ENCODE data around the gene WWC1. TPM values are rescaled to one million over a fixed set of nuclear protein-coding genes. Genes with fewer than 3 reads are reported as not detected.

WWC1 gene
- total and polyA plus RNA-seq, 12 donors: 0.79 to 7.8 (median 1.2) TPM

DNA sequence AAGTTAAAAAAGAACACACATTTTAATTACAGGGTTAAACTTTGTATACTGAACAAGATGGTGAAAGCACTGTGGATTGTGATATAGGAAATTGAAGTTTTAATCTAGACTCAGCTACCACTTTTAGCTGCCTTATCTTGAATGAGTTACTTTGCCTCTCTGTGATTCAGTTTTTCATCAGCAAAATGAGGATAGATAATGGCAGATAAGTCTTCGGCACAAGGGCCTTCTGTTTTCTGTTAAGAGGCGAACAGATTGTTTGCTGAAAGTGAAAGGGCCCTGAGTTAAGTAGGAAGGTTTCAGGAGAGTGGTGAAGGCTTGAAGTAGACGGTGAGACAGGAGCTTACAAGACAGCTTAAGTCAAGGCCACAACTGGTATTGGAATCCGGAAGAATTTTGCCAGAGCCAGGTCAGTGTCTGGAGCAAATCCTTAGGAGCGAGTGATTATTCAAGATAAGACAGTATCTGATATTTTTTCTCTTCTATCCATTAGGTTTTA lies 202.7 kb downstream of the WWC1 start:
- no peak for ATAC-seq
- no peaks in the 10 kb centered on the region for H3K9me3 ChIP-seq
- WGBS, 2 donors: 55 to 59% methylated on average over 5 of the region's 5 CpGs
- no peaks in the 10 kb centered on the region for H3K27me3 ChIP-seq
- no peak overlapping the region for H3K27ac ChIP-seq
- no peaks in the 10 kb centered on the region for H3K4me1 ChIP-seq
- intact Hi-C loops (cut with DNase I): no loop called here
- DNase-seq: no peak
- peaks cover 0 to 100% (median 84%) of the 10 kb centered on the region in 9 donors for H3K36me3 ChIP-seq
- TF ChIP-seq, protein P1, sequence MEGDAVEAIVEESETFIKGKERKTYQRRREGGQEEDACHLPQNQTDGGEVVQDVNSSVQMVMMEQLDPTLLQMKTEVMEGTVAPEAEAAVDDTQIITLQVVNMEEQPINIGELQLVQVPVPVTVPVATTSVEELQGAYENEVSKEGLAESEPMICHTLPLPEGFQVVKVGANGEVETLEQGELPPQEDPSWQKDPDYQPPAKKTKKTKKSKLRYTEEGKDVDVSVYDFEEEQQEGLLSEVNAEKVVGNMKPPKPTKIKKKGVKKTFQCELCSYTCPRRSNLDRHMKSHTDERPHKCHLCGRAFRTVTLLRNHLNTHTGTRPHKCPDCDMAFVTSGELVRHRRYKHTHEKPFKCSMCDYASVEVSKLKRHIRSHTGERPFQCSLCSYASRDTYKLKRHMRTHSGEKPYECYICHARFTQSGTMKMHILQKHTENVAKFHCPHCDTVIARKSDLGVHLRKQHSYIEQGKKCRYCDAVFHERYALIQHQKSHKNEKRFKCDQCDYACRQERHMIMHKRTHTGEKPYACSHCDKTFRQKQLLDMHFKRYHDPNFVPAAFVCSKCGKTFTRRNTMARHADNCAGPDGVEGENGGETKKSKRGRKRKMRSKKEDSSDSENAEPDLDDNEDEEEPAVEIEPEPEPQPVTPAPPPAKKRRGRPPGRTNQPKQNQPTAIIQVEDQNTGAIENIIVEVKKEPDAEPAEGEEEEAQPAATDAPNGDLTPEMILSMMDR (IDR thresholded peaks at IDR 0.05): no peak
- no peak overlapping the region for H3K4me3 ChIP-seq

DNA sequence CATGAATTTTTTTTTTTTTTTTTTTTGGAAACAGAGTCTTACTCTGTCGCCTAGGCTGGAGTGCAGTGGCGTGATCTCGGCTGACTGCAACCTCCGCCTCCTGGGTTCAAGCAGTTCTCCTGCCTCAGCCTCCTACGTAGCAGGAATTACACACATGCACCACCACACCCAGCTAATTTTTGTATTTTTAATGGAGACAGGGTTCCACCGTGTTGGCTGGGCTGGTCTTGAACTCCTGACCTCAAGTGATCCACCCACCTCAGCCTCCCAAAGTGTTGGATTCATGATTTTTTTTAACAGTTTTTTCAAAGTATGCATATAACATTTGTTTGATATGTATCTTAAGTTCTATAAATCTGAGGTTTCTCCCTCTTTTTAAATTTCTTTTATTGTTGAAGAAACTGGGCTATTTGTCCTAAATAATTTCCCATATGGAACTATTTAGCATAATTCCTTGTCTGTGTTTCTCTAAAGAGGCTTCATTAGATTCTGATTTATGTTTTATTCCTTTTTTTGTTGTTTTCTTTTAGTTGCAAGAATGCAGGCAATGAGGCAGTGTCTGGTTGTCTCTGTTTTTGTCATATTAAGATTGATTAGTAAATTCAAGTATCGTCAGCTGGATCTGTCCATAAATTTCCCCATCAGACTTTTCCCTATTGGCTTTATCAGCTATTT lies 211.3 kb downstream of the WWC1 start:
- H3K27ac ChIP-seq: no peak overlapping the region
- TF ChIP-seq, protein P1 (IDR thresholded peaks at IDR 0.05): no peak
- H3K27me3 ChIP-seq: no peaks in the 10 kb centered on the region
- no peak for ATAC-seq
- no peak overlapping the region for H3K4me3 ChIP-seq
- peaks cover 0 to 100% (median 61%) of the 10 kb centered on the region in 9 donors for H3K36me3 ChIP-seq
- intact Hi-C loops (cut with DNase I): no loop called here
- H3K4me1 ChIP-seq: no peaks in the 10 kb centered on the region
- no peak for DNase-seq
- WGBS, 2 donors: 90 to 96% methylated on average over 7 of the region's 7 CpGs
- no peaks in the 10 kb centered on the region for H3K9me3 ChIP-seq

DNA sequence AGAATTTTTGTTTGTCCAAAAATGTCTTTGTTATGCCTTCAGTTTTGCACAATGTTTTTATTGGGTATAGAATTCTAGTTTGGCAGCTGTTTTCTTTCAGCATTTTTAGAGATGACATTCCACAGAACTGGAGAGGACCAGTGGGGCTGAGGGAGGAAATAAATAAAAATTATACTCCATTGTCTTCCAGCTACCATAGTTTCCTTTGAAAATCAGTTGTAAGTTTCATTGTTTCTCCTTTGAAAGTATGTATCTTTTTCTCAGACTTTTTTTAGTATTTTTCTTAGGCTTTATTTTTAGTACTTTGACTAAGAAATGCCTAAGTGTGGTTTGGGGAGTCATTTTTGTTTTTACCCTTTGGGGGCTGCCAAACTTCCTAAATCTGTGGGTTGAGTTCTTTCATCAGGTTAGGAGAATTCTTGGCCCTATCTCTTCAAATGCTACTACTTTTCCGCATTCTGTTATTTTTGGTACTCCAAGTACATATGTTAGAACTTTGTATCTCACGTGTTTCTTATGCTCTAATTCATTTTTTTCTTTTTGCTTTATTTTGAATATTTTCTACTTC lies 222.5 kb downstream of the WWC1 start:
- TF ChIP-seq, protein P1 (IDR thresholded peaks at IDR 0.05): no peak
- Histone ChIP-seq H3K4me3 (no peak overlapping the region), H3K27me3 (no peaks in the 10 kb centered on the region), H3K4me1 (no peaks in the 10 kb centered on the region), H3K27ac (no peak overlapping the region), H3K9me3 (peaks cover 0 to 15% (median 0%) of the 10 kb centered on the region in 11 donors), H3K36me3 (peaks cover 0 to 100% (median 78%) of the 10 kb centered on the region in 9 donors)
- ATAC-seq (no peak), DNase-seq (no peak)
- intact Hi-C loops (cut with DNase I): no loop called here
- 98 to 99% methylated on average over 2 of the region's 2 CpGs for WGBS, 2 donors

Other genes with a start within 250 kb of the WWC1 start
- gene RARS1, start 194.8 kb downstream of the WWC1 start, total RNA-seq: 10 to 100 TPM; 43.7 to 52.5 (median 46.0) TPM
- gene RARS1, start 194.8 kb downstream of the WWC1 start, polyA plus RNA-seq: 10 to 100 TPM; 22.4 to 41.1 TPM
- under 1 TPM in 4 of 10 donors, not detected in 6; 0.16 to 0.61 (median 0.27) TPM for gene FBLL1, start 237.7 kb downstream of the WWC1 start, total RNA-seq
- under 1 TPM in 1 of 2 donors, not detected in 1; 0.25 TPM for gene FBLL1, start 237.7 kb downstream of the WWC1 start, polyA plus RNA-seq

Measured in heart right ventricle (tissue), 16 donors.